GM21381 (cell line): ENCODE measurements around the gene KIF13A.
"Not testable (repeated sequence)": the region's sequence is repeated elsewhere in the genome, so short reads cannot be mapped to it uniquely, and the experiment has no call there.

ENCODE experiments used
- ATAC-seq: cut with Tn5 transposase; IDR thresholded peaks from one replicate; pipeline ENCODE4 v1.9.1; 2021; ENCODE audit warnings: mild to moderate bottlenecking, moderate library complexity; ENCODE audit not compliant: unreplicated experiment

KIF13A gene

DNA sequence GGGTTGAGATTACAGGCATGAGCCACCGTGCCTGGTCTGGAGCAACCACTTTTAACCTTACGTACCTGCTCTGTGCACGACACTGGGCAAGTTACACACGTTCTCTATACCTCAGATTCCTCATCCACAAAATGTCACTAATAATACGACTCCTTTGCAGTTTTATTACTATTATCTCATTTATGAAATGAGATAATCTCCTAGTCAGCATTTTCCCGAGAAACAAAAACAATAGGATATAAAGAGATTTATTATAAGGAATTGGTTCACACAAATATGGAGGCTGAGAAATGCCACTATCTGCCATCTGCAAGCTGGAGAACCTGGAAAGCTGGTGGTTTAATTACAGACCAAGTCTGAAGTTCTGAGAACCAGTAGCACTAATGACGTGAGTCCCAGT is 12.0 kb upstream of the KIF13A start:
- ATAC-seq: no peak

DNA sequence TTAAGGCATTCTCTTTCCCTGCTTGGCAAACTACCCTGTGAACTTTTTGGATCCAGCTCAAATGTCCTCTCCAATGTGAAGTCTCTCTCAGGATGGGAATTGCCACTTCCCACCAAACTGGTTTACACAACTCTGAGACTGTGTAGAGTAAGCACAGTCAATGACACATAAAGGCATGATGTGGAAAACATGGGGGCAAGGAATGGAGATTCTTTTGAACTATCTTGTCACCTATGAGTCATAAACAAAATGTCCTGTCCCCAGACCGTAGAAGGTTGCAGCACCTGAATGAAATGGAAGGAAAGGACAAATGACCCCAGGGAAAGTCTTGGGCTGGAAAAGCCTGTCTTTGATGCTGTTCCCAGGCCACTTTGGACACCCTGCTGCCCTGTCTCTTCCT is 11.0 kb upstream of the KIF13A start:
- ATAC-seq: no peak

DNA sequence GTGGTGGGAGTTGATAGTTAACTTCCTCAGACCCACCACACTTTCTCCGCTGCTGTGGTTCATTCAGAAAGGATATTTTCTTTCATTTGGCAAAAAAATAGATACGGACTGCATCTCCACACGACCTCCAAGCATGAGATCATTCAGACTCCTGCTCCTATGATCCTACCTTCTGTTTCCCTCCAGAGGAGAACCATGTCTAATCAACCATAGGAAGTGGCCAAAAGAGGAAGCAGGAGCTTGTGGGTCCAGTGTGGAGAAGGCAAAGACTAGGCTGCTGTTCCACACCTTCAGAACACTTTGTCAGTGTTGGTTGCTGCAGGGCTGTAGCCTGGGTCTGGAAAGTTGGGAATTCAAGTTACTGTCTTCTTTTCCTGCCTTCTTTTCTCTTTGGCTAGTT is 10.6 kb upstream of the KIF13A start:
- ATAC-seq: no peak

DNA sequence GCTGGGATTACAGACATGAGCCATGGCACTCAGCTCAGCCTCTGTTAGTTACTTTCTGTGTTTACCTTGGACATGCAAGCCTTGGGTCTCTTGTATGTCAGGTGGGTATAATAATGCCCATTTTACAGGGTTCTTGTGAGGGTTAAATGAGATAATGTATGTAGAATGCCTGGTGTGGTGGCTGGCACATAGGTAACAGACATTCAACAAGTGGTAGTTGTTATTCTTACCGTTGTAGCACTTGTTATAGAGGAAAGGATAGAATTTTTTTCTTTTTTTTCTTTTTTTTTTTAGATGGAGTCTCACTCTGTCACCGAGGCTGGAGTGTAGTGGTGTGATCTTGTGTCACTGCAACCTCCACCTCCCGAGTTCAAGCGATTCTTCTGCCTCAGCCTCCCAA is 8.0 kb upstream of the KIF13A start:
- ATAC-seq: no peak

DNA sequence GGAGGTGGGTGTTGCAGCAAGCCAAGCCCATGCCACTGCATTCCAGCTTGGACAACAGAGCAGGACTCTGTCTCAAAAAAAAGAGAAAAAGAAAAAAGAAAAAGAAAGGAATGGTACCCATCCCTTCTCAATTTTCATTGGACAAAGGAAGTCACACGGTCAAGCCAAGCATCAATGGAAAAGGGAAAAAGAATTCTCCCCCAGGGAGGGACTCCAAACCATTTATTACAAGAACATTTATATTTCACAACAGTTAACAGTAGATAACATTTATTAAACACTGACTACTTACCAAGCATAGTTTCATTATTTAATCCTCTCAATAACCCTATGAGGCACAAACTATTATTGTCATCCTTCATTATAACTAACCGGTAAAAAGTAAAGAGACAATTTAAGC is 6.6 kb upstream of the KIF13A start:
- ATAC-seq: no peak

DNA sequence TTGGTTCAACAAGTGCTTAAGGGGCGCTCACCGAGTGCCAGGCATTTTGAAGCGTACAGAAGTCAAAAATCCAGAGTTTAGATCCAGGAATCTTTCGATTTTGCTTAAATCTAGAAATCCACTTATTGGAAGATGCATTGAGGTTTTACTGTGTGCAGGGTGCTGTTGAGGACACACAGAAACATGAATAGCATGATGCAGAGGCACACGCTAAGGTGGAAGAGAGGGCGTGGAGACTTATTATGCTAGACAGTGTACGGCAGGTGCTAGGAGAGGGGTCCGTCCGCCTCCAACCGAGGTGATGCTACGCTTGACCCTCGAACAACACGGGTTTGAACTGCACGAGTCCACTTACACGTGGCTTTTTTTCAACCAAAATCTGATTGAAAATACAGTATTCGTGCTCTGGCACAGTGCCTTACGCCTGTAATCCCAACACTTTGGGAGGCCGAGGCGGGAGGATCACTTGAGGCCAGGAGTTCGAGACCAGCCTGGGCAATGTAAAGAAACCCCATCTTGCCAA is 1.0 kb upstream of the KIF13A start:
- ATAC-seq: no peak

DNA sequence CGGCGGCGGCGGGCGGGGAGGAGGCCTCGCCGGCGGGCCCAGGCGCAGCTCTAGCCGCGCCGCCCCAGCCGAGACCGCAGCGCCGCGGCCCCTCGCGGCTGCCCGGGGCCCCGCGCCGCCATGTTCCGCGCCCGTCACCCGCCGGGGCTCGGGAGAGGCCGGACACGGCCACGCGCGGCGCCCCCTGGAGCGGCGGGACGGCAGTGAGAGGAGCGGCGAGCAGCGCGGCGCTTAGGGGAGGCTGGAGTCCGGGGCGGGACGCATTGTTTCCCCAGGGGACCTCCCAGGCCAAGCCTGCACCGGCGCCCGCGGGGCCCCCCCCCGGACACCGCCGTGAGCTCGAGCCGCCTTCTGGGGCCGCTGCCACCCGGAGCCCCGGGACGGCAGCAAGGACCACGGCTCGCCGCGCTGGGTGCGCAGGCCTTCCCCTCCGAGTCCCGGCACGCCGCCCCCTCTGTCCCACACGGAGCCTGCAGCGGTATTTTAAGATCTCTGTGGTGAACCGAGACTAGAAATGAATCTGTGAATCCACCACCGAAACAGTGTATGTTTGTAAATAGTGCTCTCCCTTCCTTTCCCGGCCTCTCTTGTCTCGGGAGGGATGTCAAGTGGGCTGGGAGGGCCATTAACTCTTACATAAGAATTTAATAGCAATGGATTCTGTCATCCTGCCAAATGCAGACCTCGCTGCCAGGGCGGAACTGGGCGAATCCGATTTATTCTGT is 424 bp upstream of the KIF13A start:
- peak; percentile 77 for ATAC-seq

DNA sequence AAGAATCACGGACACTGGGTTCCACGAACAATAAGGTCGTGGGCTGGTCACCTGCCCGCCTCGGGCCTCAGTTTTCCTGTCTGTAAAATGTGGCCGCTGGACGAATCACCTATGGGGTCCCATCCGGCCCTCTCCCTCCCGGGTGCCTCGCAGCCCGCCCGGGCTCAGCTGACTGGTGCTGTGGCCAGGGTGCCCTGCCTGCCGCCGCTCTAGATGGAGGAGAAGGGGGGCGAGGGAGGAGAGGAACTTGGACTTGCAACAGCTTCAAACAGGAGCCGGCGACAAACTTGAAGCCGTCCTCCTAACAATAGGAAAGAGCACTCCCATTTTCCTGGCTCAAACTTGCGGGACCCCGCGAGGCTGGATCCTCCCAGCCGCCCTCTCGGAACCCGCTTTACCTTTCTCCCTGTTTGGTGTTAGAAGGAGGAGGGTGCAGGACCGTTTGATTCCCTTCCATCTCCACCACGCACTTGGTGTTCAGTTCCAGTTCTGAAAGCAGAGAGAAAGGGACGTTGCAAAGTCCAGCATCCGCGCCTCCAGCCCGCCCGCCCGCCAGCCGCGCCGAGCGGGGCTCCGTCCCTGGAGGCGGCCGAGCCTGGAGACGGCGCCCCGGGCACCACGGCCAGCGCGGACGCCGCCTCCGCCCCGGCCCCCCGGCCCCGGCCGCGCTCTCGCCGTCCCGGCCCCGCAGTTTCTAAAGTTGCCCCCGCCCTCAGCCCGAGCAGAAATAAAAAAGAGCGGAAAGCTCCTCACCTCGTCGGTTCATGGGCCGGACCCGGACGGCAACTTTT is 584 bp downstream of the KIF13A start:
- peak; percentile 13 for ATAC-seq

DNA sequence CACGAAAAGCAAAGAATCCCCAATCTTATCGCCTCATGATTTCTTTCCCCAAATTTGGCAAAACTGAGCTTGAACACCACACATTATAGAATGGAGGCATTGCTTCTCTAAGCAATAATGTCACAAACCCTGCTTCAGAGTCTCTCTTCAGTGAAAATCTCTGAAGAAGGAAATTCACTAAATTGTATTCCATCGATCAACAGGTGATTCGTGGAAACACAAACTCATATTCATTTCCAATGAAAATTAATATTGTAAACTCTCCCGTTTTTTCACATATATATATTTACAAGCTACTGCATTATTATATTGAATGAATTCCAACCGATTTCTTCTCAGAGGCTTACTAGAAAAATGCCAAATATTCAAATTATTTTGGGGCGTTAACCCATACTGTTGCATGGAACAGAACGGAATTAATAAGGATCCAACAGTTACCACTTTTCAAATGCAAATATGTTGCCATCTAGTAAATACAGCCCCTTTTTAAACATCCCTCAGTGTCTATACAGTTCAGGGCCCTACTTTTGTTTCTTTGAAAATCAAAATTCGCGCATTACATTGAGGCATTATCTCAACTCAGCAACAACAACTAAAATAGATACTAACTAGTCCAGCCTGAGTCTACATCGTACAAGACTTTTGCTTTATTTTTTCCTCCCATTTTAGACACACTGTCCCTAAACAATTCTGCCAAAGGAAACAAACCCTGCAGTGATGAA is 1.3 kb downstream of the KIF13A start:
- ATAC-seq: no peak

DNA sequence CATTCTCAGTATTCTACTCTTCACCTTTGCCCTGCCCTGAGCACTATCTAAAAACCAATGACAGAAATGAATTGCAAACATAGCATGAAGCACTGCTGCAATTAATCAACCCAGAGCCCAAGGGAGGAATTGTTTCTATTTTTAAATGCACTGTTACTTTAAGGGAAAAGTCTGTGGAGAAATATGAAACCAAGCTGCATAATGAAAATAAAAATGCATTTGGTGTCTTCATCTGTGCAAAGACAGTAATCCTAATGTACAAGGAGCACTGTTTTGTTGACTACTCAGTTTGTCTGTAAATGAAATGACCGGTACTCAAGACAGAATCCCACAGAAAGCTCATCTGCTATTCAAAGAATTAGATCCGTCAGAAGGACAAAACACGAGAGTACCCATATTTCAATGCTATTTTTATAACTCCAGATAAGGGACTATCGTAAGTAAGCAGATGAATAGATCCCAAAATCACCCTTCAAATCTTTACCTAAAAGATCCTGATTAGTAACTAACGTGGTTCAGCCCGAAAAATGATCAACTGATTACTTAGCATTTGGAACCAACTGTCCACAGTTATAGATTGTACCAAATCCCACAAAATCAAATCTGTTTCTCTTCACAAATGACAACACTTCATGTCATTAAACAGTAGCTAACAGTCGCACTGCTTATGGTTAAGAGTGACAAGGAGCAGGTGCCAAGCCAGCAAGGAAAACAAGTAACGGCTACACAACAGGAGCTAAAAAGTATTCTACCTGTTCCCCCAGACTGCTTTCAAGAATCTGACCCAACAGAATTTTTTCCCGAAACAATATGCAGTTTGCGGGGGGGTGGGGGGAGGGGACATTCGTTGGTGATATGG is 2.4 kb downstream of the KIF13A start:
- ATAC-seq: no peak

DNA sequence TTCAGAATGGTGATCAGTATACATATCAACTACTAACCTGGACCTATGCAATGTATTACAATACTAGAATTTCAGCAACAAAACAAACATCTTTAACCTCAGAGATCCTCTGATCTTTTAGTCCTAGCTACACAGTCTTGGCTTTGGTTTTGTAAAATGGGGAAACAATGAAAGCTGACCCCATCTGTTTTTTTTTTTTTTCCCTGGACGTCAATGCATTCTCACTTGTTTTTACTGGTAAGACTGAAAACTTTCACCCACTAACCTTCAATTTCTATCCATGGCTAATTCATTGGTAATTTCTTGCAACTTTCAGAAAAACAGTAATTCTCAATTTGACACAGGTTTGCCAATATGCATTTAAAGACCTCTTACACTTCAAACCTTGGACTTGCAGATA is 3.0 kb downstream of the KIF13A start:
- ATAC-seq: no peak

DNA sequence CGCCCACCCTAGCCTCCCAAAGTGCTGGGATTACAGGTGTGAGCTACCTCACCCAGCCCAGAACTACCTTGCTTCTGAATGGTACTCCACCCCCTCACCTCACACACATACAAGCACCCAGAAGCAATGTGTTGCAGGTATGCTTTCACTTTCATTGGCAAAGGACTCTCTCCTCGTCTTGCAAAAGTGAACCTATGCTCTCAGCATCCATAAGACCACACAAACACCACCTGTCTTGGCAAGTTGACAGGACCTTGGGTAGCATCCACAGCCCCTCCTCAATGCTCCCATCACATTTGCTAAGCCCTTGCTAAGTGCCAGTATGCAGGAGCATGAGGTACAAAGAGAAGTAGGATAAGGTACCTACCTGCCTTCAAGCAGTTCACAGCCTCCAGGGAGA is 3.7 kb downstream of the KIF13A start:
- ATAC-seq: no peak

DNA sequence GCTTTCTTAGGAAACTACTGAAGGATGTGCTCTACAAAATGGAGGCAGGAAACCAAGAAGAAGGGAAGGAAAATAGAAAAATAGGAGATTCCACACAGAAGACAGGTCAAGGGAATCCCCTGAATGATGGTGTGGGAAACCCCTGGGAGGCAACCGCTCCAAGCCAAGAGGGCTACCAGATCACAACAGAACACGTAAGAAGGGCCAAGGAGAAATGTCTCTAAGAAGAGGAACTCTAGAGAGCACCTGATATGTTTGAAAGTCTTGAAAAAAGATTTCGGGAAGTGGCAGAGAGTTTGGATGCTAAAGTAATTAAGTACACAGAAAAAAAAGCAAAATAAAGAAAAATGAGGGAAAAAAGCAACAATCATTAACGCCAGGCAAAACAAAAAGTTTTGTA is 7.1 kb downstream of the KIF13A start:
- ATAC-seq: no peak

DNA sequence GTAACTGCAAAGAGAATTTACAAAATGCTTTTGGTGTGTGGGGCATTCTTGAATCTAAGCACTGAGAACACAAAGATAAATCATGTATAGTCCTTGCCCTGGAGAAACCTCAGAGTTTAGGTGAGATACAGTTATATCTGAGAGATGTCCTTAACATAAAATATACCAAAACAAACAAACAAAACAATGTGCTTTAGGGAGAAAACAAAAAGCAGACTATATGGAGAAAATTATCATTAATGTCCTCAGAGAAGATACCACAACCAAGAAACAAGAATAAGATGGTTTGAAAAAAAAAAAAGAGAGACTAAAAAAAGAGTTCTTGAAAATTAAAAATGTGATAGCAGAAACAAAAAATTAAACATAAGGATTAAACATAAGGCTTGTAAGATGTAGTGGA is 8.0 kb downstream of the KIF13A start:
- no peak for ATAC-seq

DNA sequence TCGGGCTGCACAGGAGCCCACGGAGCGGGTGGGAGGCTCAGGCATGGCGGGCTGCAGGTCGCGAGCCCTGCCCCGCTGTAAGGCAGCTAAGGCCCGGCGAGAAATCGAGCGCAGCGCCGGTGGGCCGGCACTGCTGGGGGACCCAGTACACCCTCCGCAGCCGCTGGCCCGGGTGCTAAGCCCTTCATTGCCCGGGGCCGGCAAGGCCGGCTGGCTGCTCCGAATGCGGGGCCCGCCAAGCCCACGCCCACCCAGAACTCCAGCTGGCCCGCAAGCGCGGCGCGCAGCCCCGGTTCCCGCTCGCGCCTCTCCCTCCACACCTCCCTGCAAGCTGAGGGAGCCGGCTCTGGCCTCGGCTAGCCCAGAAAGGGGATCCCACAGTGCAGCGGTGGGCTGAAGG is 11.2 kb downstream of the KIF13A start:
- ATAC-seq: not testable (repeated sequence)

DNA sequence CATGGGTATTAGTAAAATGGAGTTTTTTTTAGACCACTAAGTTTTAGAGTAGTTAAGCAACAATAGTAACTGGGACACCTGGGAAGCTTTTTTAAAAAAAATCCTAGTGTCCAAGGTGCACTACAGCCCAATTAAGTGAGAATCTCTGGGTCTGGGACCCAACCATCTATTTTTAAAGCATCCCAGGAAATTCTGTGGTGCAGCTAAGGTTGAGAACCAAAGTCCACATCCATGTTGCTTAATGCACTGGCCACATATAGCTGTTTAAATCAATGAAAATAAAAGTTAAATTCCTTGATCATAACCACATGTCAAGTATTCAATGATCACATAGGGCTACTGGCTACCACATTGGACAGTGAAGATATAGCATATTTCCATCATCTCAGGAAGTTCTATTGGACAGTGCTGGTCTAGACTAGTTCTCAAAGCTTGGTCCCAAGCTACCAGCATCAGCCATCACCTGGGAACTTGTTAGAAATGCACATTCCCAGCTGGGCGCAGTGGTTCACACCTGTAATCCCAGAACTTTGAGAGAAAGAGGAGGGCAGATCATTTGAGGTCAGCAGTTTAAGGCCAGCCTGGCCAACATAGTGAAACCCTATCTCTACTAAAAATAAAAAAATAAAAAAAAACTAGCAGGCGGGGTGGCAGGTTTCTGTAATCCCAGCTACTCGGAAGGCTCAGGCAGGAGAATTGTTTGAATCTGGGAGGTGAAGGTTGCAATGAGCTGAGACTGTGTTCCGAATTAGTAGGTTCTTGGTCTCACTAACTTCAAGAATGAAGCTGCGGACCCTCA is 12.7 kb downstream of the KIF13A start:
- ATAC-seq: no peak

DNA sequence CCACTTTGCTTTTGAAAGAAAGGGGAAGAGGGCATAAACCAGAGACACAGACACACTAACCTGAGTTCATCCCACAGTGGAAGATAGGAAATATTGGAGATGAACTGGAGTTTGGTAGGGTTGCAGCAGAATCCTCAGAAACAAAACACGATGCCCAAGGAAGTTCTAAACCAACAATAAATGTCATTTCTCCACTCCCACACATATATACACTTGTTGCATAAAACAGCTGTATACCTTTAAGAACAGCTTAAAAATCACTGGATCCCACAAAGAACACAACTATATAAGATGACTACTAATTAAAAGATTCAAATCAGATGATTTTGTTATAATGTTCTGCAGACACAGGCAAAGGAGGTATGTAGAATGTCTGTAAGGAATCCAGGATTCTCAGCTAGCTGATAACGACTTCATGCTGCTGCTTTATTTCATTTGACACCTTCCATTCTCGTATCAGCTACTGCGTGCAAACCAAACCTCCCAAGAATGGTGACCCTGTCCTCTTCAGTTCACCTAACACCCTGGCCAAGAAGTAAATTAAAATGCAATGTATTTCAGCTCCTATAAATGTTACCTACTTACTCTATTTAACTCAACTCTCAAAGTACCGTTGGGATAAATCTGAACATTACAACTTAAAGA is 14.3 kb downstream of the KIF13A start:
- no peak for ATAC-seq

DNA sequence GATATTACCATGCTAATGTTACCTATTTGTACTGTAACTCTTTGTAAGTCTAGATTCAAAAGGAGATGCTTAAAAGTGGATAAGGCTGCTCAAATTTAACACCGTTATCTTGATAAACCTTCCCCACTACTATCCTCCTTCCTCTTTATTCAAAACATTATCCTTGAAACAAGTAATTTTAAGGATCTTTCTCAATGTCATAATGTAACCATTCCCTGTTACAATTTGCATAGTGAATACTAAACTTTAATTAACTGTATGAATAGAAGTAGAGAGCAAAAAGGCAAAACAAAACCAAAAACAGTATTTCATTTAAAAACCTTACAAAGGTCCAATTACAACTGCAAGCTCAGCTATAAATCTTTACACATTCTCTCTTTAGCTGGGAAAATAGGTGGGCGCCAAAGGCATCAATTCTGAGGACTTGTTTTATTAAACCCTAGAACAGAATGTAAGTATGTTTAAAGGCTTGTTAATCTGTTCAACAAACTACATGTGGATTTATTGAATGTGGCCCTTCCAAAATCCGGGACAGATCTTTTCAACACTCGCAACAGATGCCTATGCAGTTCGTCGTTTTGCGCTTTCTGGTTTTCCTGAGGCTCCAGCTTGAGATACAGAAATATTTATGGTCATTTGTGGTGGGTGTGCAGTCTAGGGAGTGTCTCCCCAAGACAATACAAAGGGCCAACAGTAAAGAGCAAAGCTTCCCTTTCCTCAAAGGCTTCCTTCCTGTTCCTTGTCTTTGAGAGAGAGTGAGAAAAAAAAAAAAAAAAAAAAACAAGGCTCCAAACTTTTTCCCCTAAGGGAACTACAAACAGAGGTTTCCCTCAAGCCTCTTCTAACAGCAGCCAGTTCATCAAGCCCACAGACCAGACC is 15.1 kb downstream of the KIF13A start:
- no peak for ATAC-seq
